HG02763 (cell line): ENCODE measurements around the gene CLEC11A.

ENCODE experiments used
- ATAC-seq: cut with Tn5 transposase; IDR thresholded peaks from one replicate; pipeline ENCODE4 v1.9.1; 2021; ENCODE audit warnings: mild to moderate bottlenecking, moderate library complexity; ENCODE audit not compliant: unreplicated experiment

CLEC11A gene

GRCh38 chr19:50703915-50704796 is 19.0 kb upstream of the CLEC11A start:
- ATAC-seq = no peak

DNA sequence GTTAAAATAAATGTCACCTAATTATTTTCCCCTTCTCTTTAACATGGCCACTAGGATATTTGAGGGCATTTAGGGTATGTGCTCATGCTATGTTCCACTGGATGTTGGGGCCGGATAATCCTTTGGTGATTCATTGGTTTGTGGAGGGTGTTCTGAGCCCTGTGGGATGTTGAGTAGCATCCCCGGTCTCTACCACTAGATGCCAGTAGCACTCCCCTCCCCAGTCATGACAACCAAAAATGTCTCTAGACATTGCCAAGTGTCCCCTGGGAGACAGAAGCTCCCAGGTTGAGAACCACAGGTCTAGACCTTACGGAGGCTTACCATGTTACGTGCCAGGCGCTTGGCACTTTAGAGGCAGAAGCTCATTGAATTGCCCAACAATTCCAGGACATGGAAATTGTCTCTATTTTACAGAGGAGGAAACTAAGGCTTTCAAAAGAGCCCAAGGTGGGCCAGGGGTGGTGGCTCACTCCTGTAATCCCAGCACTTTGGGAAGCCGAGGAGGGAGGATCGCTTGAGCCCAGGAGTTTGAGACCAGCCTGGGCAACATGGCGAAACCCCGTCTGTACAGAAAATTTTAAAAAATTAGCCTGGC is 17.6 kb upstream of the CLEC11A start:
- no peak for ATAC-seq

GRCh38 chr19:50706387-50706786 is 16.8 kb upstream of the CLEC11A start:
- ATAC-seq = no peak

DNA sequence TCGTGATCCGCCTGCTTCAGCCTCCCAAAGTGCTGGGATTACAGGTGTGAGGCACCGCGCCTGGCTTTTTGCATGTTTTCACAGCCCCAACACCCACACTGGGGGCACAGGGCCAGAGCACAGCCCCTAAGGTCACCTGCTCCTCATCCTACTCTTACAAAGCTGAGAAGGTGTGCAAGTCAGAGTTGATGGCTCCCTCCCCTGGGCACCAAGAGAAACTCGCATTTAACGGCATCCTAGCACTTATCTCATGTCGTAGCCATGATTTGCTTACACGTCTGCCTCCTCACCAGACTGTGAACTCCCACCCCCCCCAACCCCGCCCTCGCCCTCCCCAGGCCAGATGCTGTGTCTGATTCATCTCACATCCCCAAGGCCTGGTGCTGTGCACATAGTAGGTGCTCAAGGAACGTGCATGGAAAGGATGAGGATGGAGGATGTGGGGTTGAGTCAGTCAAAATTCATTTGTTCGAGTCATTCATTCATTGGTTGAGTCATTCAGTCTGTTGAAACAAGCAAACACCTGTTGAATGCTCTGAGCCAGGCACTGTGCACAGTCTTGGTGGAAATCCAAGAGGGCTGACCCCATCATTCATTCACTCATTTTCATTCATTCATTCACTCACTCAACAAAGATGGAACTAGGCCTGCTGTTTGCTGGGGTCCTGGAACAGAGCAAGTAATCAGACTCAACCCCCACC is 14.8 kb upstream of the CLEC11A start:
- no peak for ATAC-seq

GRCh38 chr19:50710094-50710493 is 13.1 kb upstream of the CLEC11A start:
- ATAC-seq = no peak

GRCh38 chr19:50710612-50711011 is 12.6 kb upstream of the CLEC11A start:
- ATAC-seq = no peak

GRCh38 chr19:50711196-50711595 is 12.0 kb upstream of the CLEC11A start:
- no peak for ATAC-seq

GRCh38 chr19:50711805-50712204 is 11.4 kb upstream of the CLEC11A start:
- no peak for ATAC-seq

DNA sequence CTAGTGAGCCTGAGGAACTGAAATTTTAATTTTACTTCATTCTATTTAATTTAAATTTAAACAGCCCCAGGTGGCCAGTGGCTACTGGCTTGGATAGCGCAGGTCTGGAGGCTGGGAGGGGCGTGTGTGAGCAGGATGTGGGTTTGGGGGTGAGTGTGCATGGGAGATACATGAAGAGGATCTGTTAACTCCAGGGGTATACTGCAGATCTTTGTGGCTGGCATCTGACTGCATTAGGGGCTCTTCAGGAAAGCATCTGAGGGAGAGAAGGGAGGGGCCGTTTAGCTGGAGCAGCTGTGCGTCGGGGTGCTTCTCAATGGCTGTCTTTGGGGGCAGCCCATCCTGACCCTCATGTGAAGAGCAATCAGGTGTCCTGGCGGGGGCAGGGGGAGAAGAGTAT is 10.3 kb upstream of the CLEC11A start:
- ATAC-seq = no peak

DNA sequence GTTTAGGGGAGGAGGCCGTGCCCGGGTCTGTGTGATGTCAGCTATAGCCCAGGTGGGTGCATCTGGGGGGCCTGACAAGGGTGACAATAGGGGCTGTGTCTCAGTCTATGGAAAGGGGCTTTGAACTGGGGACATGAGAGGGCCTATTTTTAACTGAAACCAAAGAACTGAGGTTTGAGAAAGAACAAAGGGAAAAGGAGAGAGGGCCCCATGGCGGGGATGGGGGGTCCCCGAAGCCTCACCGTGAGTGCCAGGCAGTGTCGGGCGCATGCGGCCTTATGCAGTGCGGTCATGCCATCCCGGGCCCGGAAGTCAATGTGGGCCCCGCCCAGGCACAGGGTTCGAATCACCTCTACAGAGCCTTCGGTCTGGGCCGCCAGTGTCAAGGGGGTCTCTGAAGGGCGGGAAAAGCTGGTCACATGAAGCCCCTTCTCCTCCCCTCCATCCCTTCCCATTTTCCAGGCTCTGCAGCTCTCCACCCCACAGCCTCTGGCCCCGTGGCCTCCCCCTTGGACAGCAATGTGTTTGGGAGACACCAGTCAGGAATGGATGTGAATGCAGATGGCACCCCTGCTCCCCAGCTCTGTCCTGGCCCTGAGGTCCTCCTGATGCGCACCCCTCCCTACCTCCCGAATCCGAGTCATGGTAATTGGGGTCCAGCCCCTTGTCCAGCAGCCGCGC is 9.5 kb upstream of the CLEC11A start:
- no peak for ATAC-seq

- ATAC-seq = no peak
Measured at GRCh38 chr19:50716178-50717025, 6.8 kb upstream of the CLEC11A start.

- no peak for ATAC-seq
Measured at GRCh38 chr19:50717026-50717723, 6.0 kb upstream of the CLEC11A start.

- no peak for ATAC-seq
Measured at GRCh38 chr19:50717891-50718254, 5.3 kb upstream of the CLEC11A start.

GRCh38 chr19:50718255-50719118 is 4.7 kb upstream of the CLEC11A start:
- ATAC-seq = no peak

DNA sequence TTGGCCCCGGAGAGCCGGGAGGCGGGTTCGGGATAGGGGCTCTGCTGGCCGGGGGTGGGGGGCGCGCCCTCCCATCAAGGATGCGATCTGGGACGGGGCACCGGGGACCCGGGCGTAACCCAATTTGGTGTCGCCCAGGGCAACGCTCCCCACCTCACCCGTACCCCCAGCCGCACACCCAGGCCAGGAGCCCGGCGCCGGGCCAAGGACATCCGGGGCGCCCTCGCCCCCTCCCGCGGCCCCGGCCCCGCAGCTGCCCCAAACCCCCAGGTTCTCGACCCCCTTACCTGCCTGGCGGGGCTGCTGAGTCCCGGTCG is 4.1 kb upstream of the CLEC11A start:
- no peak for ATAC-seq

GRCh38 chr19:50719566-50719965 is 3.6 kb upstream of the CLEC11A start, which contains the start of gene SHANK1:
Gene SHANK1, minus strand, starts transcription at chr19:50719802. Its CDS starts 2,883 bp downstream, at chr19:50716919.
- ATAC-seq = no peak

DNA sequence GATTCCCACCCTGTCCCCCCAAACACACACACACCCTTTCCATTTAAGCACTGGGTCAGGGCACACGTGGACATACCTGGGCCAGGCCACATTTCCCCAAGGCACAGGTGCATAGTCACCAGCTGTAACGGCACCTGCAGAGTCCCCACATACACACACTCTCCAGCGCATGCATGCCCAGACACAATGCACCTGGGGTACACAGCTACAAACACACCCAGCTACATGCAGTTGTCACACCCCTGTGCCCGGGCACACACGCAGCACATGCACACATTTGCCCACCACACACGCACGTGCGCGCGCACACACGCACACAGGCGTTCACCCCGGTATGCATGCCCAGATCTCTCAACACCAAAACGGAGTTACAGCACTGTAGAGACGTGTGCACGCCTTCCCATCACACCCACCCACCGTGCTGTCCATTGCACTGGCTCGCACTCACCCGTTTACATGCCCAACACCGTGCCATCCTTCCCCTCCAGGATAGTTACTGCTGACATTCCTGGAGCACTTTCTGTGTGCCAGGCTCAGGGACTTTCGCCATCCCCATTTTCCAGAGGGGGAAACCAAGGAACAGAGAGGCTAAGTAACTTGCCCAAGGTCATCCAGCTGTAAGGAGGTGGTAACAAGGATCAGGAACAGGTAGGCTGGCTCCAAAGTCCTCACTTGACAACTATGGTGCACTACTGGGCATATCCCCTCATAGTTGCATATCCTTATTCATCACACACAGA is 2.8 kb upstream of the CLEC11A start:
- ATAC-seq = no peak

DNA sequence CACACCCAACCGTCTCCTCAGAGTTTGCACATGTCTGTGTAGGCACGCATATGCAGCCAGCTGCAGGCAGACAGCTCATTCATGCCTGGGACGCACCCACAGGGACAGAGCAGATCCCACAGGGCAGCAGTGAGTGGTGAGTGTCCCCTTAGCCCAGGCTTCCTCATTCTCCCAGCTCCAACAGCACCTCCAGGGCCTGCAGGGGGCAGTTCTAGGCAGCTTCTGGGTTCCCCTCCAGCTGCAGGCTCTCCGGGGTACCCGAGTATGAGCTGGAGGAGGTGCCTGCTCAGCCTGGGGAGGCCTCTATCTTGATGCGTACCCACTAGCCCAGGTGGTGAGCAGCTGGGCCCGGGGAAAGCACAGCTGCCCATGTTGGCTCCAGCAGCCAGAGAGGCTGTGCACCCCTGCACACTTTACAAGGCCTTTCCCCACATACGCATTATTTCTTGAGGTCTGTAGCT is 2.2 kb upstream of the CLEC11A start:
- no peak for ATAC-seq
